Endothelial cell of umbilical vein (primary cell): ENCODE results near the gene PINK1. TPM values are rescaled to one million over a fixed set of nuclear protein-coding genes. Genes with fewer than 3 reads are reported as not detected.

Source experiments
- BruUV-seq: library from RNA; stranded (reverse); fragments of 400-500 nt; replicated peaks from 2 replicates; lab custom pipeline; 2021; lab: Mats Ljungman, UMichigan
- CTCF ChIA-PET: fragments of 300-600, 350-600 bp; sonication (Branson Sonifier 250); formaldehyde crosslinking; loops from one replicate; lab custom pipeline; 2021; ENCODE audit warnings: antibody characterized with exemption, inconsistent platforms; lab: Charles Lee
- POLR2A ChIA-PET: fragments of 300-600, 350-600 bp; sonication (Branson Sonifier 250); formaldehyde crosslinking; loops from one replicate; lab custom pipeline; 2021; ENCODE audit warnings: antibody characterized with exemption, inconsistent platforms; lab: Charles Lee
- DNase-seq: peaks from one replicate; pipeline ENCODE4 v3.0.0-alpha.2; 2011; ENCODE audit warnings: low read depth, low spot score
- FAIRE-seq: peaks from 2 replicates; lab custom pipeline; 2011; peaks lifted over from hg19 to GRCh38; lab: Jason Lieb, UNC
- H2AFZ ChIP-seq: 2 replicates; pipeline ENCODE4 v1.6.0; 2012; ENCODE audit warnings: low read depth, low read length, control low read depth, inconsistent platforms
- H3K27ac ChIP-seq: 2 replicates; pipeline ENCODE4 v1.5.1; 2011; ENCODE audit warnings: low read depth, mild to moderate bottlenecking, control low read depth, low read length, moderate library complexity; ENCODE audit not compliant: insufficient read depth
- H3K27me3 ChIP-seq, 2 experiments: 2 replicates each; pipeline versions ENCODE4 v1.6.0 to v1.6.1; 2011; ENCODE audit warnings: low read length in 2 of 2, mixed read lengths in 1 of 2; ENCODE audit not compliant: control insufficient read depth in 2 of 2, insufficient read depth in 2 of 2
- H3K36me3 ChIP-seq, 2 experiments: 2 replicates in 1 of 2; 3 replicates in 1 of 2; pipeline ENCODE4 v1.5.1; 2011; ENCODE audit warnings: low read length in 2 of 2, mild to moderate bottlenecking in 1 of 2, moderate library complexity in 1 of 2; ENCODE audit not compliant: control insufficient read depth in 2 of 2, insufficient read depth in 2 of 2; ENCODE audit errors: extremely low read depth in 1 of 2
- H3K4me1 ChIP-seq: 3 replicates; pipeline ENCODE4 v1.5.1; 2011; ENCODE audit warnings: mild to moderate bottlenecking, low read length; ENCODE audit not compliant: control insufficient read depth, insufficient read depth; ENCODE audit errors: extremely low read depth
- H3K4me2 ChIP-seq: 2 replicates; pipeline ENCODE4 v1.6.1; 2011; ENCODE audit warnings: low read length, control low read depth, mixed read lengths; ENCODE audit not compliant: insufficient read depth
- H3K4me3 ChIP-seq, 3 experiments: fragments of 200-600 bp in 1 of 3; sonication (generic), shearing (Covaris generic) in 1 of 3; replicated peaks in 1 of 3; 2 replicates each; pipeline ENCODE4 v1.5.1; 2011 to 2016; ENCODE audit warnings: control low read depth in 3 of 3, low read length in 3 of 3, mild to moderate bottlenecking in 2 of 3, inconsistent platforms in 1 of 3, low read depth in 1 of 3, moderate library complexity in 1 of 3; ENCODE audit not compliant: insufficient read depth in 1 of 3
- H3K79me2 ChIP-seq: 2 replicates; pipeline ENCODE4 v1.6.0; 2012; ENCODE audit warnings: low read length, inconsistent platforms; ENCODE audit not compliant: control insufficient read depth, insufficient read depth
- H3K9ac ChIP-seq: replicated peaks from 2 replicates; pipeline ENCODE3; 2011; ENCODE audit warnings: low read length, control low read depth; ENCODE audit not compliant: insufficient read depth; ENCODE audit errors: extremely low read depth
- H3K9me1 ChIP-seq: replicated peaks from 3 replicates; pipeline ENCODE4 v1.6.0; 2011; ENCODE audit warnings: mild to moderate bottlenecking, low read length; ENCODE audit not compliant: control insufficient read depth, insufficient read depth; ENCODE audit errors: extremely low read depth
- H3K9me3 ChIP-seq: replicated peaks from 2 replicates; pipeline ENCODE4 v1.5.1; 2012; ENCODE audit warnings: low read length, inconsistent platforms; ENCODE audit not compliant: control insufficient read depth, insufficient read depth
- H4K20me1 ChIP-seq: replicated peaks from 2 replicates; pipeline ENCODE3; 2011; ENCODE audit warnings: mild to moderate bottlenecking, low read length; ENCODE audit not compliant: control insufficient read depth, insufficient read depth; ENCODE audit errors: extremely low read depth
- EZH2 ChIP-seq: IDR thresholded peaks from 2 replicates; pipeline ENCODE4 v1.6.1; 2012; ENCODE audit warnings: borderline replicate concordance, low read depth, mild to moderate bottlenecking, moderate library complexity, low read length, inconsistent platforms; ENCODE audit not compliant: severe bottlenecking
- FOS ChIP-seq: IDR thresholded peaks from 2 replicates; pipeline ENCODE4 v1.6.1; 2011; ENCODE audit warnings: mild to moderate bottlenecking, low read length, moderate library complexity, borderline replicate concordance; ENCODE audit not compliant: insufficient read depth
- GATA2 ChIP-seq: IDR thresholded peaks from 2 replicates; pipeline ENCODE4 v1.7.0; 2011; ENCODE audit warnings: low read depth, mild to moderate bottlenecking, moderate library complexity, mixed read lengths, low read length; ENCODE audit not compliant: insufficient read length, insufficient read depth
- JUN ChIP-seq: IDR thresholded peaks from 2 replicates; pipeline ENCODE4 v1.6.1; 2011; ENCODE audit warnings: borderline replicate concordance, low read depth; ENCODE audit not compliant: insufficient read length, insufficient read depth
- MYC ChIP-seq: IDR thresholded peaks from one replicate; pipeline ENCODE4 v1.6.1; 2011; ENCODE audit warnings: mild to moderate bottlenecking, low read depth, low read length
- POLR2A ChIP-seq: IDR thresholded peaks from 2 replicates; pipeline ENCODE4 v1.6.1; 2012; ENCODE audit warnings: low read depth, mild to moderate bottlenecking, control low read depth, low read length
- POLR2AphosphoS5 ChIP-seq: IDR thresholded peaks from 2 replicates; pipeline ENCODE4 v1.6.1; 2012; ENCODE audit warnings: low read depth, mild to moderate bottlenecking, control low read depth, low read length, moderate library complexity; ENCODE audit not compliant: insufficient read depth
- dilution Hi-C: fragments of 300-500 bp; cut with MboI; formaldehyde crosslinking; loops from one replicate; pipeline ENCODE4 v1.15.0; 2019; ENCODE audit warnings: low sequenced_read_pairs; ENCODE audit not compliant: extremely low pct_ligation_motif_present
- intact Hi-C: fragments of 100-400 bp; cut with micrococcal nuclease; formaldehyde crosslinking; loops from one replicate; pipeline ENCODE4 v1.10.0; 2022
- polyA plus RNA-seq, 4 experiments: library from polyadenylated mRNA; depleted of rRNA in 3 of 4; stranded (reverse) in 3 of 4; unstranded in 1 of 4; fragments of >200 nt; gene quantifications; 2 replicates each; pipeline versions ENCODE4 v1.2.1 to v1.2.3, GENCODE V29; 2011 to 2012; ENCODE audit warnings: missing spikeins in 1 of 4
- total RNA-seq: library from RNA; stranded (reverse); gene quantifications from 2 replicates; pipeline ENCODE4 v1.2.3, GENCODE V29; 2021
- TF ChIP-seq, protein P1 (sequence below), 2 donors: IDR thresholded peaks; 1 replicate in 1 of 2; 2 replicates in 1 of 2; pipeline ENCODE4 v1.5.1; 2011; ENCODE audit warnings: low read length in 2 of 2, mild to moderate bottlenecking in 2 of 2, moderate library complexity in 2 of 2, control low read depth in 1 of 2, inconsistent platforms in 1 of 2, low read depth in 1 of 2; ENCODE audit not compliant: insufficient read depth in 1 of 2; ENCODE audit errors: extremely low read depth in 1 of 2
- TF ChIP-seq, protein P2 (sequence below): IDR thresholded peaks from 2 replicates; pipeline ENCODE4 v1.6.1; 2011; ENCODE audit not compliant: insufficient read depth, insufficient read length

Gene PINK1
- total and polyA plus RNA-seq, 2 donors (not counting 3 experiments of a cell fraction or from before 2014, with no cell fraction given) = 27.3 to 27.9 TPM

DNA sequence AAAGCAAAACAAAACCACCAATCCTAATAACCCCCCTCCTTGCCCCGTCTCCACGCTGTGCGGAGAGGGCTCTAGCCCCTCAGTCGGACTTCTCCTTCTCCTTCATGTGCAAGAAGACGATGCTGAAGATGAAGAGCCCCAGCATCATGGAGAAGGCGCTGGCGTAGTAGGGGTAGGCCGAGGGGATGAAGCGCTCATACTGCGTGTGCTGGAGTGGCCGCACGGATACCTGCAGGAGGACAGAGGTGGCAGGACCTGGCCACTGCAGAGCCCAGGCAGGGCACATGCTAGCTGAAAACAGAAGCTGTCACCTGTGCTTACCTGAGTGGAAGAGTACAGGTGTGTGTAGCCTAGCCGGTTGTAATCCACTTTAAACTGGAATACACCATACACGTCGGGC is 19.0 kb downstream of the PINK1 start:
- Histone ChIP-seq H3K4me1 (no peaks in the 10 kb centered on the region), H3K27ac (no peak overlapping the region), H3K27me3 (no peaks in the 10 kb centered on the region), H4K20me1 (no peaks in the 10 kb centered on the region), H3K79me2 (peaks cover 4% of the 10 kb centered on the region), H3K4me3 (no peak overlapping the region), H3K9me3 (no peaks in the 10 kb centered on the region), H2AFZ (no peak overlapping the region), H3K9ac (no peak overlapping the region), H3K9me1 (no peaks in the 10 kb centered on the region), H3K4me2 (no peak overlapping the region), H3K36me3 (peaks cover 17 to 62% of the 10 kb centered on the region in 2 experiments)
- BruUV-seq = TSS peak; percentile 47
- ChIA-PET POLR2A (no interaction called here), CTCF (no interaction called here)
- FAIRE-seq (no peak), DNase-seq (no peak)
- intact Hi-C loops = no loop called here
- dilution Hi-C loops = no loop called here
- TF ChIP-seq, protein P1, sequence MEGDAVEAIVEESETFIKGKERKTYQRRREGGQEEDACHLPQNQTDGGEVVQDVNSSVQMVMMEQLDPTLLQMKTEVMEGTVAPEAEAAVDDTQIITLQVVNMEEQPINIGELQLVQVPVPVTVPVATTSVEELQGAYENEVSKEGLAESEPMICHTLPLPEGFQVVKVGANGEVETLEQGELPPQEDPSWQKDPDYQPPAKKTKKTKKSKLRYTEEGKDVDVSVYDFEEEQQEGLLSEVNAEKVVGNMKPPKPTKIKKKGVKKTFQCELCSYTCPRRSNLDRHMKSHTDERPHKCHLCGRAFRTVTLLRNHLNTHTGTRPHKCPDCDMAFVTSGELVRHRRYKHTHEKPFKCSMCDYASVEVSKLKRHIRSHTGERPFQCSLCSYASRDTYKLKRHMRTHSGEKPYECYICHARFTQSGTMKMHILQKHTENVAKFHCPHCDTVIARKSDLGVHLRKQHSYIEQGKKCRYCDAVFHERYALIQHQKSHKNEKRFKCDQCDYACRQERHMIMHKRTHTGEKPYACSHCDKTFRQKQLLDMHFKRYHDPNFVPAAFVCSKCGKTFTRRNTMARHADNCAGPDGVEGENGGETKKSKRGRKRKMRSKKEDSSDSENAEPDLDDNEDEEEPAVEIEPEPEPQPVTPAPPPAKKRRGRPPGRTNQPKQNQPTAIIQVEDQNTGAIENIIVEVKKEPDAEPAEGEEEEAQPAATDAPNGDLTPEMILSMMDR (IDR thresholded peaks at IDR 0.05; ENCODE audit: extremely low read depth in 1 of 2, insufficient read depth in 1 of 2, low read depth in 1 of 2, low read length in 2 of 2) = no peak
- TF ChIP-seq POLR2A = no peak
- no peak for TF ChIP-seq JUN
- TF ChIP-seq, protein P2, sequence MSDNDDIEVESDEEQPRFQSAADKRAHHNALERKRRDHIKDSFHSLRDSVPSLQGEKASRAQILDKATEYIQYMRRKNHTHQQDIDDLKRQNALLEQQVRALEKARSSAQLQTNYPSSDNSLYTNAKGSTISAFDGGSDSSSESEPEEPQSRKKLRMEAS = no peak
- no peak for TF ChIP-seq GATA2
- TF ChIP-seq MYC = no peak
- TF ChIP-seq EZH2 = no peak
- no peak for TF ChIP-seq FOS
- TF ChIP-seq POLR2AphosphoS5 = no peak
